GM23248 (cell line): ENCODE data around the gene KNTC1.

Experiments used
- EZH2 ChIP-seq: fragments of 200-600 bp; sonication (generic); IDR thresholded peaks from 2 replicates; pipeline ENCODE4 v1.6.1; 2018; ENCODE audit warnings: antibody characterized with exemption, mild to moderate bottlenecking; ENCODE audit not compliant: insufficient read depth, poor library complexity, severe bottlenecking
- EZH2phosphoT487 ChIP-seq: fragments of 200-600 bp; sonication (generic); IDR thresholded peaks from 2 replicates; pipeline ENCODE4 v1.6.1; 2018; ENCODE audit warnings: antibody characterized with exemption, moderate library complexity, mild to moderate bottlenecking, low read depth; ENCODE audit not compliant: insufficient read depth

- TF ChIP-seq EZH2, result no peak
- no peak for TF ChIP-seq EZH2phosphoT487
Measured at GRCh38 chr12:122528992-122529391, 1.9 kb downstream of the KNTC1 start.
